ENCODE data around the gene KRT79. TPM values are rescaled to one million over a fixed set of nuclear protein-coding genes. Genes with fewer than 3 reads are reported as not detected.

Gene KRT79
- total RNA-seq, 2 experiments from 2014 or later = not detected

DNA sequence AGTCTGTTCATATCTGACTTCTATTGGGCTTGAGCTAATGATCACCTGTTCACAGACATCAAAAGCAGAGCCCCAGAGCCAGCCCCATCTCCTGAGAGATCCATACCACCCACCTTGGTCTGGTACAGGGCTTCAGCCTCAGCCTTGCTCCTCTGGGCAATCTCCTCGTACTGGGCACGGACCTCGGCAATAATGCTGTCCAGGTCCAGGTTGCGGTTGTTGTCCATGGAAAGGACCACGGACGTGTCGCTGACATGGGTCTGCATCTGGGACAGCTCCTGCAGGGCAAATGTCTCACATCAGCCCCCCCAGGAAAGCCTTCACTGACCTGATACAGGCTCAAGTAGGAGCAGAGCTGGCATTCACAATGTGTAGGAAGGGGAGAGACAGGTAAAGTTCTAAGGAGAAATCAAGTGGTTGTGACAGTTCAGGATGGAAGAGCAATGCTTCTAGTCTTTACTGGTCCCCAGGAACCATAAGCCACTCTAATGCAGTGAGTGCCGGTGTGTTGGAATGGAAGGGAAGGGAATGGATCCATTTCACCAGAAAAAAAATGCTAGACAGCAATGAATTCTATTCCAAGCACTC lies 25.4 kb downstream of the KRT79 start:
- Mint-ChIP-seq H3K27me3 (no peaks in the 10 kb centered on the region), H3K27ac (no peak overlapping the region), H3K4me3 (no peak overlapping the region), H3K4me1 (no peaks in the 10 kb centered on the region), H3K36me3 (ENCODE audit: low read depth) (no peaks in the 10 kb centered on the region), H3K9me3 (no peaks in the 10 kb centered on the region)
- CTCF ChIA-PET = no interaction called here
- no peak for DNase-seq
- POLR2A ChIA-PET = no interaction called here

DNA sequence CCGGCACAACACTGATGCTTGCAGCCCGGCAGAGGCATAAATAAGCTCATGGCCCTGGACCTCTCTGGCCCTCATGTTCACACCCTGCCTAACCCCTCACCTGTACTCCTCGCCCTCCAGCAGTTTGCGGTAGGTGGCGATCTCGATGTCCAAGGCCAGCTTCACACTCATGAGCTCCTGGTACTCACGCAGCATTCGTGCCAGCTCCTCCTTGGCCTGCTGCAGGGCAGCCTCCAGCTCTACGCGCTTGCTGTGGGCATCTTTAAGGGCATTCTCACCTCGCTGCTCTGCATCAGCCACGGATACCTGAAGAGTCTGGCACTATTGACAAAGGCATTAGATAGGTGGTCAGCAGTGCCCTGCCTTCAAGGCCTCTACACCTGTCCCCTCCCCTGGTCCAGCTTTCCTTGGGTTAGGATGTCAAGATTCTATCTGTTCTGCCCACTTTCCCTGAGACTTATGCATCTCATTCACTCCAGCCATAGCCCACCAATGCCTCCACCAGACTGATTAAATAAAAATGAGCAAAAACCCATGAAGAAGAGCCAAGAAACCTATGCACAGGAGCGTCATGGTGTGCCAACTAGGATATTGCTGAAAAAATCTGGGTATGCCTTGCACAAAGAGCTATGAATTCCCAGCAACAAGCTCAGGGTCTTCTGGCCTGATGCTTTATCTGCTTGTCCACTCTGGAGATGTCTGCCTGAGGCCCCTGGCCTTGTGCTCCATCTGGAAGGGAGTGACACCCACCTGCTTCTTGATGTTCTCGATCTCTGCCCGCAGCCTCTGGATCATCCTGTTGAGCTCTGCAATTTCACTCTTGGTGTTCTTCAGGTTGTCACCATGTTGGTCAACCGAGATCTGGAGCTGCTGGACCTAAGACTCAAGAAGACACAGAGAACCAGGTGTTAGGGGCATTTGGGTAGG lies 26.3 kb downstream of the KRT79 start:
- POLR2A ChIA-PET = interaction anchor here (1.1 kb wide), 1 partner anchor 10 kb away, joined by 3 read pairs; no protein-coding TSS in a partner anchor

DNA sequence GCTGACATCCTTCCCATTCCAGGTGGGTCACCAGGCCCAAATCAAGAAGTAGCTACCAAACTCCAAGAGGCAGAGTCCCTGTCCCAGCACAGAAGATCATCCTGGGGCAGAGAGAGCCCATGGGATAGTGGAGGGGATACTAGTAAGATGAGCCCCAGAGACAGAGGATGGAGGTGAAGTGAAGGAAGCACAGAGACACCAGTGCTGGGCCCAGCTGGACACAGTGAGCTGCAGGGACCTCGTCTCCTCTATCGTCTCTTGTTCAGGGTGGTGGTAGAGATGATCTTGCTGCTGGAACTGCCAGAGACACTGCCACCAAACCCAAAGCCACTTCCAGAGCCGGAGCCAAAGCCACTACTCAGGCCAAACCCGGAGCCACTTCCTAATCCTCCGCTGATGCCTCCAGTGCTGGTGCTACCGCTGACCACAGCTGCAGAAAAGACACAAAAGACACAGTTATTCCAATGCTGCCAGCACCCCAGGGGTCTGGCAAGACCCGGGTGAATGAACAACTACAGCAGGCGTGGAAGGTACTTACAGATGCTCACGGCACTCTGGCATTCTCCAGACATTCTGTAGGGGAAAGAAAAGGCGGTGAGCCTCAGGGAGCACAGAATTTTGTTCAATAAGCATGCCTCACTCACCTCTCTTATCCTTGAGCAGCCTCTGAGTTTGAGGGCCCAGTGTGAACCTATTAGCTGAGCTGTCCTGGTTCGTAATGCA lies 27.1 kb downstream of the KRT79 start:
- no peak overlapping the region for H3K27ac Mint-ChIP-seq
- peaks cover 2% of the 10 kb centered on the region for H3K27me3 Mint-ChIP-seq
- ChIA-PET POLR2A (interaction anchor here (1.1 kb wide), 1 partner anchor 9 kb away, joined by 3 read pairs; no protein-coding TSS in a partner anchor), CTCF (no interaction called here)
- no peaks in the 10 kb centered on the region for H3K9me3 Mint-ChIP-seq
- DNase-seq = no peak
- H3K4me3 Mint-ChIP-seq = no peak overlapping the region
- H3K36me3 Mint-ChIP-seq (ENCODE audit: low read depth) = no peaks in the 10 kb centered on the region
- no peaks in the 10 kb centered on the region for H3K4me1 Mint-ChIP-seq

More for the DNA sequence above, 26.3 kb downstream of the KRT79 start:
- Mint-ChIP-seq H3K4me1 (no peaks in the 10 kb centered on the region), H3K36me3 (ENCODE audit: low read depth) (no peaks in the 10 kb centered on the region), H3K9me3 (no peaks in the 10 kb centered on the region), H3K4me3 (no peak overlapping the region), H3K27me3 (peaks cover 2% of the 10 kb centered on the region), H3K27ac (no peak overlapping the region)
- no peak for DNase-seq
- CTCF ChIA-PET = no interaction called here

DNA sequence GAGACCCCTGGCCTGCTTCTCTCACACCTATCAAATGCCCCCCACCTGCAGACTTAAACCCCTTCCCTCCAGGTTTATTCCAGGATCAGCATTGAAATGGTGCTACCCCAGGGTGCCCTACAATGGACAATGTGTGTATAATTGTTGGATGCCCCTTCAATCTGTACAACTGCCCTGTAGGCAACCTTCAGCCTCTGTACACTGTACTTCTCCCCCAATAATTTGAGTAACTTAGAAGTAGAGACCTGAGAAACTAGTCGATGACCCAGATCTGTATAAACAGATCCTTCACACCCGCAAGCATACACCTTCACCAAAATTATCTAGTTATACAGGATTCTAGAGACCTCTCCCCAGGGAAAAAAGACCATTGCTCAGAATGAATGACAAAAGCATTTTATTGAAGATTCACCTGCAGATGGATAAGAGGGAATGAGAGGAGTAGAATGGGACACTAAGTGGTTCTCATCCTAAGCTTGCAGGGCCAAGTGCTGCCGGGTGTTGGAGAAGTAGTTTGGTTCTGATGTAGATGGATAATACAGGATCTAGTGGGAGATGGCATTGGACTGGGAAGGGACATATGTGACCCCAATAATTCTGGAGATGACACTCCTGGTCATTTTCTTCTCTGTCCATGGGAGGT lies 27.8 kb downstream of the KRT79 start:
- H3K4me1 Mint-ChIP-seq = no peaks in the 10 kb centered on the region
- no peak overlapping the region for H3K27ac Mint-ChIP-seq
- ChIA-PET POLR2A (no interaction called here), CTCF (interaction anchor here (0.6 kb wide), 1 partner anchor 73 kb away, joined by 3 read pairs; no protein-coding TSS in a partner anchor)
- H3K4me3 Mint-ChIP-seq = no peak overlapping the region
- no peak for DNase-seq
- H3K27me3 Mint-ChIP-seq = peaks cover 2% of the 10 kb centered on the region
- H3K9me3 Mint-ChIP-seq = no peaks in the 10 kb centered on the region
- no peaks in the 10 kb centered on the region for H3K36me3 Mint-ChIP-seq (ENCODE audit: low read depth)

DNA sequence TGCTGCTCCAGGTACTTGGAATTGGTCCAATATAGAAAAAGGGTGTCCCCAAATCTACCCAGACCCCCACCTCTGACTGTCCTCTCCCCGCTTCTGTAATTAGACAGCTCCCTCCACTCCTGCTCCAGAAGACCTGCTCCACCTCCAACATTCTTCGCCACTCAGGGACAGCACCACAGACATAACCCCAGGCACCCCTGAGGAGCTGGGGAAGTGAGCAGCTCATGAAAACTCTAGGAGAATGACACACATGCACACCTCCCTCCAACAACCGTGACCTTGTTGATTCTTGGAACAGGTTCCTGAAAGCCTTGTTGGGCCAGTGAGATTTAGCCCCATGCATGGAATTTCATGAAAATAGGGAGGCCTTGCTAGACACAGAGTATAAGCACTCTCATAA lies 28.4 kb downstream of the KRT79 start:
- H3K4me1 Mint-ChIP-seq = no peaks in the 10 kb centered on the region
- no peak for DNase-seq
- no peaks in the 10 kb centered on the region for H3K9me3 Mint-ChIP-seq
- H3K27me3 Mint-ChIP-seq = peaks cover 2% of the 10 kb centered on the region
- no peak overlapping the region for H3K4me3 Mint-ChIP-seq
- ChIA-PET POLR2A (no interaction called here), CTCF (interaction anchor here (0.6 kb wide), 1 partner anchor 74 kb away, joined by 3 read pairs; no protein-coding TSS in a partner anchor)
- H3K36me3 Mint-ChIP-seq (ENCODE audit: low read depth) = no peaks in the 10 kb centered on the region
- H3K27ac Mint-ChIP-seq = no peak overlapping the region

DNA sequence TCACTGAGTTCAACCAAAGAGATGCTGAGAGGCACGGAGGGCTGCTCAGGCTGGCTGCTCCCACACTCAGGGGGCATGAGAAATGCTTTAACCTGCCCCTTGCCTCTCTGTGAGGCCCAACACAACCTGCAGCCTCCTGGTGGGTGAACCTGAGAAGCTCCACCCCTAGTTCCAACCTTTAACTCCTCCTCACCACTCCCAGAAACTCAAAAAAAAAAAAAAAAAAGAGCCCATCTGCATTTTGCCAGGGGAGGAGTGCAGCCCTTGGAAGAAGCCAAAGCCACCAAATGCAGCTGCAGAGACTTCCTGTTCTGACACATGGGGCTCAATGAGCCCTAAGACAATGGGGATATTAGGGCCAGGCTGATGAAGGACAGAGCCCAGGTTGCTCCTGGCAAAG lies 29.1 kb downstream of the KRT79 start:
- H3K27ac Mint-ChIP-seq = no peak overlapping the region
- H3K36me3 Mint-ChIP-seq (ENCODE audit: low read depth) = no peaks in the 10 kb centered on the region
- H3K27me3 Mint-ChIP-seq = peaks cover 2% of the 10 kb centered on the region
- H3K4me1 Mint-ChIP-seq = no peaks in the 10 kb centered on the region
- POLR2A ChIA-PET = no interaction called here
- CTCF ChIA-PET = no interaction called here
- no peaks in the 10 kb centered on the region for H3K9me3 Mint-ChIP-seq
- no peak overlapping the region for H3K4me3 Mint-ChIP-seq
- no peak for DNase-seq

DNA sequence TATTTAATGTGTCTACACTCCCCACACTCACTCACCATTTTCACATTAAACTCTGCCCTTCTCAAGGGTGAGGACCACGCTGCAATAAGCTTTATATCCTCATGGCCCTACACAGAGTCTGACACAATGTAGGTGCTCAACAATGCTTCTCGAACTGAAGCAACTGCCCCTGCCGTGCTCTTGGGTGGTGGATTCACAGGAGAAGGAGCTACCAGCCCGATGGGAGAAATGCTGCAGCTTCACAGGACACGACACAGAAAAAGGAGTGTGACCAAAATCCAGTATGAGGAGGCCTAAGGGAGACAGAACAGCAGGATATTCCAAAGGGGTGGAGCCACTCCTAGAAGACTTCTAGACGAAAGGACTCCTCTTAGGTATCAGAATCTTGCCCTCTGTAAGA lies 31.7 kb downstream of the KRT79 start:
- H3K9me3 Mint-ChIP-seq = no peaks in the 10 kb centered on the region

DNA sequence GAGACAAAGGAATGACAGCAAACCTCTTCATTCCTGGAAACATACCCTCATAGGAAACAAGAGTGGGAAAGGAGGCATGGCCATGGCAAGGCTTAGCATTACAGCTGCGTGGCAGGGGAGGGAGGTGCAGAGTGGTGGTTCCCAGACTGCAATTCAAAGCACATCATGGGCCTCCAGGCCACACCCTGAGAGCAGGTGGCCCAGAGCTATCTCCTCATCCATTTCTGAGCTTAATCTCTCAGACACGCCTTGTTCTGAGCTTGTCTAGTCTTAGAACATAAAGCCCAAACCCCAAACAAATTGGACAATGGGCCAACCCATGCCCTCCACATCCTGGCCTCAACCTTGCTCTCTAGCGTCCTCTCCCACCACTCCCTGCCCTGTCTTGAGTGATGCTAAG lies 32.3 kb downstream of the KRT79 start:
- Mint-ChIP-seq H3K9me3 (no peaks in the 10 kb centered on the region), H3K27ac (no peak overlapping the region), H3K4me1 (no peaks in the 10 kb centered on the region), H3K4me3 (no peak overlapping the region), H3K36me3 (ENCODE audit: low read depth) (no peaks in the 10 kb centered on the region), H3K27me3 (peaks cover 5% of the 10 kb centered on the region)
- DNase-seq = no peak
- CTCF ChIA-PET = no interaction called here
- POLR2A ChIA-PET = no interaction called here

More for the DNA sequence above, 31.7 kb downstream of the KRT79 start:
- H3K36me3 Mint-ChIP-seq (ENCODE audit: low read depth) = no peaks in the 10 kb centered on the region
- peaks cover 5% of the 10 kb centered on the region for H3K27me3 Mint-ChIP-seq
- H3K27ac Mint-ChIP-seq = no peak overlapping the region
- no peak for DNase-seq
- H3K4me1 Mint-ChIP-seq = no peaks in the 10 kb centered on the region
- ChIA-PET POLR2A (no interaction called here), CTCF (no interaction called here)
- no peak overlapping the region for H3K4me3 Mint-ChIP-seq

DNA sequence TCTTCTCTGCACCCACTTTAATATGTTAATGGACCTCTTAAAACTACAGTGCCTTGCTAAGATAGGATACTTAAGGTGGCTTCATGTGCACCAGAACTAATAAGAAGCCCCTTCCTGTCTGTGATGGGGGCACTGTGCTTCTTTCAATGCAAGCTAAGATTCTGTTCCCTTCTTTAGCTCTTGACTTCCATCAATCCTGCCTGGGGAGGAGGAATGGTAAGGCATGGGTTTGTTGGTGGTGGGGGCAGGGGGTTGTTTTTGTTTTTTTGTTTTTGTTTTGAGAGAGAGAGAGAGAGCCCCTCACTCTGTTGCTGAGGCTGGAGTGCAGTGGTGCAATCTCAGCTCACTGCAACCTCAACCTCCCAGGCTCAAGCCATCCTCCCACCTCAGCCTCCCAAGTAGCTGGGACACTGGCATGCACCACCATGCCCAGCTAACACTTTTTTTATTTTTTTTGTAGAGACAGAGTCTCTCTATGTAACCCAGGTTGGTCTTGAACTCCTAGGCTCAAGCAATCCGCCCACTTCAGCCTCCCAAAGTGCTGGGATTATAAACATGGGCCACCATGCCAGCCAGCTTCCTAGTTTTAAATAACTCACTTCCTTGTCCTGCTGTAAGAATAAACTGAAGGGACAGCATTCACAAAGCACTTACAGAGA lies 33.7 kb downstream of the KRT79 start:
- Mint-ChIP-seq H3K4me1 (no peaks in the 10 kb centered on the region), H3K27ac (no peak overlapping the region), H3K36me3 (ENCODE audit: low read depth) (no peaks in the 10 kb centered on the region), H3K4me3 (no peak overlapping the region), H3K9me3 (no peaks in the 10 kb centered on the region), H3K27me3 (peaks cover 5% of the 10 kb centered on the region)
- ChIA-PET CTCF (no interaction called here), POLR2A (no interaction called here)
- DNase-seq = no peak

DNA sequence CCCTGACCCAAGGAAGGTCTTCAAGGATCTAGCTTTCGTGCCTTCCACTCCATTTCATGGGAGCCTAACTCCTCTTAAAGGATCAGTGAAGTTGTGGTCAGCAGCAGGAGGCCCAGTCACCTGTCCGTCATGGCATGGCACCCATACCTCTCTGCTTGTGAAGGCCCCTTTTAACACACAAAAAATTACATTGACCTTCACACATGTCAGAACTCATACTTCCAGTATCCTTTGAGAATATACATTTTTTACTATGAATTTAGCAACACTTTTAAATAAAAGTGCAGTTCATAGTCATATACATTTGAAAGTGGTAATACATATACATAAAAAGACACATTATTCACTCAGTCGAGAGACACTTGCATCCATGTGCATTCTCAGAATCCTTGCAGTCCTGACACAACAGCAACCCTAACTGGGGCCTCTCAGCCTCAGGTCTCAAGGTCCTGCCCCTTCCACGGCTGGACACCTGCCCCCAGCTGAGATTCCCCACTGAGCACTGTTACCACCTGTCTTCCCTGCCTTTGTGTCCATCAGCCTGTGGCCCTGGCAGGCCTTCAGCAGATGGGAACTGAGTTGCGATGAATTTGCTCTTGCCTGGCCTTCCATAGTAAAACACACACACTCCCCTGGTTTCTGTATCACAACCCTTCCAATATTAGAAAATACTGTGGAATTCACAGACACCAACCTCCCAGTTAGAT lies 34.5 kb downstream of the KRT79 start:
- H3K4me3 Mint-ChIP-seq = no peak overlapping the region
- peaks cover 5% of the 10 kb centered on the region for H3K27me3 Mint-ChIP-seq
- POLR2A ChIA-PET = no interaction called here
- no peak for DNase-seq
- H3K9me3 Mint-ChIP-seq = no peaks in the 10 kb centered on the region
- CTCF ChIA-PET = no interaction called here
- H3K27ac Mint-ChIP-seq = no peak overlapping the region
- H3K36me3 Mint-ChIP-seq (ENCODE audit: low read depth) = no peaks in the 10 kb centered on the region
- H3K4me1 Mint-ChIP-seq = peaks cover under 1% of the 10 kb centered on the region

DNA sequence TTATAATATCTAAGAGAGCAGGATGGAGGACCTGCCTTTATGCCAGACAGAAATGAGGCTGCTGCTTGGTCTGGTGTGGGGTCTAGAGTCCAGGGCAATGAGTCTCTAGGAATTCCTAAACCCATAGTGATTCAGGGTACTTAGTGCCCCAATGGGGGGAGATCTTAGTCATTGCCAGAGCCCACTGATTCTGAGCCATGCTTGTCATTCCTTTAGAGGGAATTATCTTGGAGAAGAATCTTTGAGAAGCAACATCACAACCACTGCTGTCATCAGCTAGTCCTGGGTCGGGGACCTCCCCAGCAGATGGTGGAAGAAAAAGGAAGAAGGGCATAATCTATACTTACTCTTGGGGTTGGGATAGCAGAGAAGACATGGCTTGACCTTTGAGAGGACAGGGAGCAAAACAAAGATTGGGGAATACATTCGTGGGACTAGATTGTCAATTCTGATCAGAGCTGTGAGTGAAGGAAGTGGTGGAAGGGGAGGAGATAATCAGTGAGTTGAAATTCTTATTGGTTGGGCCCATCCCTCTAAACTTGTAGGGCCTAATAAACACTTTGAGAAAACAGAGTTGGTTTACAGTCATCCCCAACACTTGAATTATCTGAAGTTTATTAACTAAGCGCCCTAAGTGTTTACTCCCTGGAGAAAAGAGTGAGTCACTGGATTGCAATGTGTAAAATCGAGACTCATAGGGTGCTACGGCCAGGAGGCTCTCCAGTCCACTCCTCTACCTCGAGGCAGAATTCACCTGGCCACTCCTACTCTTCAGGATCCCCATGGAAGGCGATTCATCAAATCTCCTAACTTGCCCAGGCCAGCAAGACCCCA lies 35.2 kb downstream of the KRT79 start:
- ChIA-PET POLR2A (interaction anchor here (1.0 kb wide), 1 partner anchor 9 kb away, joined by 3 read pairs; no protein-coding TSS in a partner anchor), CTCF (no interaction called here)
- no peak overlapping the region for H3K4me3 Mint-ChIP-seq
- H3K36me3 Mint-ChIP-seq (ENCODE audit: low read depth) = no peaks in the 10 kb centered on the region
- peaks cover 5% of the 10 kb centered on the region for H3K27me3 Mint-ChIP-seq
- H3K27ac Mint-ChIP-seq = no peak overlapping the region
- peaks cover 3% of the 10 kb centered on the region for H3K4me1 Mint-ChIP-seq
- no peak for DNase-seq
- H3K9me3 Mint-ChIP-seq = no peaks in the 10 kb centered on the region

Measured in activated CD4-positive, alpha-beta memory T cell treated with anti-CD3 and anti-CD28 coated beads, Interleukin-2, amount 10 ng/mL, durations not matched to agents 7 days and 5 days (primary cell).